ENCODE results near the gene SLC23A3. TPM values are rescaled to one million over a fixed set of nuclear protein-coding genes. Genes with fewer than 3 reads are reported as not detected.
A peak's percentile ranks its signal among the peaks of the same experiment; 100 is the strongest.

Gene SLC23A3
- total RNA-seq (1.3 TPM), polyA plus RNA-seq (not detected)

- Histone ChIP-seq H3K4me3 (ENCODE audit: low read depth, low read length) (no peak within 1 kb of the TSS), H3K36me3 (ENCODE audit: control insufficient read depth, insufficient read depth, low read length) (peaks cover 38% of the 10 kb centered on the region), H3K27me3 (ENCODE audit: control insufficient read depth, insufficient read depth, low read length) (no peaks in the 10 kb centered on the region), H3K27ac (ENCODE audit: insufficient read depth, low read length, poor library complexity, severe bottlenecking) (no peak within 1 kb of the TSS), H3K9me3 (ENCODE audit: control insufficient read depth in 2 of 2, low read length in 2 of 2) (no peaks in the 10 kb centered on the region), H3K4me1 (ENCODE audit: control insufficient read depth, insufficient read depth, low read length, poor library complexity, severe bottlenecking) (peaks cover 20% of the 10 kb centered on the region)
- Mint-ChIP-seq H3K27me3 (no peaks in the 10 kb centered on the region), H3K27ac (peak within 1 kb of the TSS in 2 of 3 donors; percentile 15 to 90), H3K4me3 (peak within 1 kb of the TSS in 1 of 4 donors; percentile 85), H3K36me3 (peaks cover 15% of the 10 kb centered on the region), H3K9me3 (no peaks in the 10 kb centered on the region), H3K4me1 (peaks cover 12 to 34% (median 21%) of the 10 kb centered on the region in 4 donors)
- DNase-seq (no peak), ATAC-seq (ENCODE audit: low read depth in 2 of 2) (no peak)
These were observed at the start of gene SLC23A3 for GRCh38 chr2:219169930-219170654. TSS of gene SLC23A3 (minus strand) at chr2:219170029. CDS start at chr2:219169984, 45 bp downstream.

GRCh38 chr2:219218732-219219701 lies 49.2 kb upstream of the SLC23A3 start, which contains the start of gene ABCB6:
TSS of gene ABCB6 (minus strand) at chr2:219218958. CDS start at chr2:219218673, 285 bp downstream.
- Histone ChIP-seq H3K36me3 (ENCODE audit: control insufficient read depth, insufficient read depth, low read length) (peaks cover 32% of the 10 kb centered on the region), H3K4me3 (ENCODE audit: low read depth, low read length) (peak within 1 kb of the TSS; percentile 66), H3K27me3 (ENCODE audit: control insufficient read depth, insufficient read depth, low read length) (no peaks in the 10 kb centered on the region), H3K9me3 (ENCODE audit: control insufficient read depth in 2 of 2, low read length in 2 of 2) (no peaks in the 10 kb centered on the region), H3K4me1 (ENCODE audit: control insufficient read depth, insufficient read depth, low read length, poor library complexity, severe bottlenecking) (peaks cover 23% of the 10 kb centered on the region), H3K27ac (ENCODE audit: insufficient read depth, low read length, poor library complexity, severe bottlenecking) (peak within 1 kb of the TSS; percentile 50)
- Mint-ChIP-seq H3K27ac (peak within 1 kb of the TSS; percentile 27 to 86 (median 84)), H3K4me3 (peak within 1 kb of the TSS; percentile 86 to 92 (median 88)), H3K9me3 (peaks cover 0 to 2% (median 0%) of the 10 kb centered on the region in 7 donors), H3K36me3 (peaks cover 17% of the 10 kb centered on the region), H3K27me3 (no peaks in the 10 kb centered on the region), H3K4me1 (peaks cover 10 to 26% (median 14%) of the 10 kb centered on the region in 4 donors)
- ATAC-seq (ENCODE audit: low read depth in 2 of 2) (peak; percentile 77 to 80), DNase-seq (peak; percentile 80 to 93 (median 86))

GRCh38 chr2:219218217-219218731 lies 48.4 kb upstream of the SLC23A3 start:
- H3K27me3 ChIP-seq (ENCODE audit: control insufficient read depth, insufficient read depth, low read length), result no peaks in the 10 kb centered on the region
- Mint-ChIP-seq H3K4me3 (peak overlapping the region; percentile 86 to 92 (median 88)), H3K27me3 (no peaks in the 10 kb centered on the region), H3K9me3 (peaks cover 0 to 2% (median 0%) of the 10 kb centered on the region in 7 donors), H3K4me1 (peaks cover 10 to 24% (median 14%) of the 10 kb centered on the region in 4 donors), H3K27ac (peak overlapping the region in 2 of 3 donors; percentile 84 to 86), H3K36me3 (peaks cover 10% of the 10 kb centered on the region)
- peak overlapping the region; percentile 66 for H3K4me3 ChIP-seq (ENCODE audit: low read depth, low read length)
- peaks cover 25% of the 10 kb centered on the region for H3K36me3 ChIP-seq (ENCODE audit: control insufficient read depth, insufficient read depth, low read length)
- H3K27ac ChIP-seq (ENCODE audit: insufficient read depth, low read length, poor library complexity, severe bottlenecking), result peak overlapping the region; percentile 50
- ATAC-seq (ENCODE audit: low read depth in 2 of 2) (peak; percentile 14 to 23), DNase-seq (no peak)
- peaks cover 23% of the 10 kb centered on the region for H3K4me1 ChIP-seq (ENCODE audit: control insufficient read depth, insufficient read depth, low read length, poor library complexity, severe bottlenecking)
- no peaks in the 10 kb centered on the region for H3K9me3 ChIP-seq (ENCODE audit: control insufficient read depth in 2 of 2, low read length in 2 of 2)

GRCh38 chr2:219216535-219216915 lies 46.7 kb upstream of the SLC23A3 start:
- peaks cover 10% of the 10 kb centered on the region for H3K36me3 ChIP-seq (ENCODE audit: control insufficient read depth, insufficient read depth, low read length)
- no peak overlapping the region for H3K27ac ChIP-seq (ENCODE audit: insufficient read depth, low read length, poor library complexity, severe bottlenecking)
- DNase-seq (no peak), ATAC-seq (ENCODE audit: low read depth in 2 of 2) (no peak)
- peaks cover 0 to 2% (median 0%) of the 10 kb centered on the region in 7 donors for H3K9me3 Mint-ChIP-seq
- H3K4me1 Mint-ChIP-seq, result peaks cover 9 to 25% (median 15%) of the 10 kb centered on the region in 4 donors
- H3K9me3 ChIP-seq (ENCODE audit: control insufficient read depth in 2 of 2, low read length in 2 of 2), result no peaks in the 10 kb centered on the region
- H3K36me3 Mint-ChIP-seq, result peaks cover 7% of the 10 kb centered on the region
- H3K27ac Mint-ChIP-seq, result peak overlapping the region in 1 of 3 donors; percentile 60
- peaks cover 25% of the 10 kb centered on the region for H3K4me1 ChIP-seq (ENCODE audit: control insufficient read depth, insufficient read depth, low read length, poor library complexity, severe bottlenecking)
- peak overlapping the region in 2 of 4 donors; percentile 53 to 58 for H3K4me3 Mint-ChIP-seq
- no peaks in the 10 kb centered on the region for H3K27me3 Mint-ChIP-seq
- no peak overlapping the region for H3K4me3 ChIP-seq (ENCODE audit: low read depth, low read length)
- H3K27me3 ChIP-seq (ENCODE audit: control insufficient read depth, insufficient read depth, low read length), result no peaks in the 10 kb centered on the region

GRCh38 chr2:219215871-219216534 lies 46.2 kb upstream of the SLC23A3 start:
- no peaks in the 10 kb centered on the region for H3K27me3 Mint-ChIP-seq
- no peaks in the 10 kb centered on the region for H3K27me3 ChIP-seq (ENCODE audit: control insufficient read depth, insufficient read depth, low read length)
- peak overlapping the region in 1 of 4 donors; percentile 53 for H3K4me3 Mint-ChIP-seq

GRCh38 chr2:219214786-219215185 lies 45.0 kb upstream of the SLC23A3 start:
- Mint-ChIP-seq H3K27me3 (no peaks in the 10 kb centered on the region), H3K36me3 (peaks cover 4% of the 10 kb centered on the region), H3K4me3 (peak overlapping the region in 1 of 4 donors; percentile 10), H3K9me3 (peaks cover 0 to 2% (median 0%) of the 10 kb centered on the region in 7 donors), H3K4me1 (peaks cover 6 to 37% (median 16%) of the 10 kb centered on the region in 4 donors), H3K27ac (no peak overlapping the region)
- H3K4me1 ChIP-seq (ENCODE audit: control insufficient read depth, insufficient read depth, low read length, poor library complexity, severe bottlenecking), result peaks cover 33% of the 10 kb centered on the region
- H3K9me3 ChIP-seq (ENCODE audit: control insufficient read depth in 2 of 2, low read length in 2 of 2), result no peaks in the 10 kb centered on the region
- no peaks in the 10 kb centered on the region for H3K36me3 ChIP-seq (ENCODE audit: control insufficient read depth, insufficient read depth, low read length)
- ATAC-seq (ENCODE audit: low read depth in 2 of 2) (no peak), DNase-seq (no peak)
- H3K4me3 ChIP-seq (ENCODE audit: low read depth, low read length), result no peak overlapping the region
- H3K27me3 ChIP-seq (ENCODE audit: control insufficient read depth, insufficient read depth, low read length), result no peaks in the 10 kb centered on the region
- H3K27ac ChIP-seq (ENCODE audit: insufficient read depth, low read length, poor library complexity, severe bottlenecking), result no peak overlapping the region

More at GRCh38 chr2:219215871-219216534, 46.2 kb upstream of the SLC23A3 start:
- DNase-seq (no peak), ATAC-seq (ENCODE audit: low read depth in 2 of 2) (no peak)
- H3K36me3 ChIP-seq (ENCODE audit: control insufficient read depth, insufficient read depth, low read length), result peaks cover 5% of the 10 kb centered on the region
- H3K4me1 ChIP-seq (ENCODE audit: control insufficient read depth, insufficient read depth, low read length, poor library complexity, severe bottlenecking), result peaks cover 29% of the 10 kb centered on the region
- H3K9me3 ChIP-seq (ENCODE audit: control insufficient read depth in 2 of 2, low read length in 2 of 2), result no peaks in the 10 kb centered on the region
- peaks cover 6 to 29% (median 15%) of the 10 kb centered on the region in 4 donors for H3K4me1 Mint-ChIP-seq
- no peak overlapping the region for H3K27ac ChIP-seq (ENCODE audit: insufficient read depth, low read length, poor library complexity, severe bottlenecking)
- no peak overlapping the region for H3K4me3 ChIP-seq (ENCODE audit: low read depth, low read length)
- peaks cover 0 to 2% (median 0%) of the 10 kb centered on the region in 7 donors for H3K9me3 Mint-ChIP-seq
- peaks cover 4% of the 10 kb centered on the region for H3K36me3 Mint-ChIP-seq
- H3K27ac Mint-ChIP-seq, result no peak overlapping the region

GRCh38 chr2:219214141-219214540 lies 44.3 kb upstream of the SLC23A3 start:
- no peak overlapping the region for H3K4me3 Mint-ChIP-seq
- DNase-seq (no peak), ATAC-seq (ENCODE audit: low read depth in 2 of 2) (no peak)
- Histone ChIP-seq H3K36me3 (ENCODE audit: control insufficient read depth, insufficient read depth, low read length) (peaks cover 4% of the 10 kb centered on the region), H3K27ac (ENCODE audit: insufficient read depth, low read length, poor library complexity, severe bottlenecking) (no peak overlapping the region), H3K27me3 (ENCODE audit: control insufficient read depth, insufficient read depth, low read length) (no peaks in the 10 kb centered on the region), H3K4me1 (ENCODE audit: control insufficient read depth, insufficient read depth, low read length, poor library complexity, severe bottlenecking) (peaks cover 29% of the 10 kb centered on the region), H3K9me3 (ENCODE audit: control insufficient read depth in 2 of 2, low read length in 2 of 2) (no peaks in the 10 kb centered on the region), H3K4me3 (ENCODE audit: low read depth, low read length) (no peak overlapping the region)
- H3K36me3 Mint-ChIP-seq, result peaks cover 4% of the 10 kb centered on the region
- H3K9me3 Mint-ChIP-seq, result peaks cover 0 to 2% (median 0%) of the 10 kb centered on the region in 7 donors
- H3K4me1 Mint-ChIP-seq, result peaks cover 6 to 38% (median 16%) of the 10 kb centered on the region in 4 donors
- peak overlapping the region in 1 of 3 donors; percentile 69 for H3K27ac Mint-ChIP-seq
- no peaks in the 10 kb centered on the region for H3K27me3 Mint-ChIP-seq
